Stimulated activated CD4-positive, alpha-beta T cell treated with anti-CD3 and anti-CD28 coated beads, Interleukin-1b, Interleukin-23, amount 100 ng/mL, for 24 hours (primary cell): Measurements from ENCODE around the gene WHAMM.

Experiments used
- DNase-seq, 4 experiments: peaks; one replicate each; pipeline ENCODE4 v3.0.0-alpha.2; 2020; ENCODE audit warnings: low read depth in 4 of 4, low spot score in 1 of 4

Gene WHAMM

GRCh38 chr15:82833362-82833682 is 23.9 kb downstream of the WHAMM start:
- DNase-seq = no peak

- no peak for DNase-seq
These were observed 26.0 kb downstream of the WHAMM start for GRCh38 chr15:82835391-82835917.

GRCh38 chr15:82838096-82838735 is 28.8 kb downstream of the WHAMM start:
- DNase-seq = no peak

DNA sequence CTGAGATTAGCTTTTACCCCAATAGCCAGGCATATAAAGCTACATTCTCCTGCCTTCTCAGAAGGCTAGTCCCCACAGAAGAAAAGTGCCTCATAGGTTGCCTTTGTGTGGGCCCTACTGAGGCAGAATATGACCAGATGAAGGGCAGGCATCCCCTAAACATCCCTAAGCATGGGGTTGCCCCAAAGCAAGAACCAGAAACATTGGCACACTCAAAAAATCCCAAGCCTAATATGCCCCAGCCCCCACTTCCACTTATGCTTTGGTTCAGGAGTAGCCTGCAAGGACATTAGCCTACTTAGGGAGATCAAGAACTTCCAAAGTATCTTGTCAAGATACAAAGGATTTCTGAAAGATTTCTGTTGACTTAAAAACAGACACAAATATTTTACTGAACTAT is 29.7 kb downstream of the WHAMM start:
- DNase-seq = no peak

- DNase-seq = no peak
These were observed 30.7 kb downstream of the WHAMM start for GRCh38 chr15:82840166-82840565.

GRCh38 chr15:82843566-82843965 is 34.1 kb downstream of the WHAMM start:
- no peak for DNase-seq

- no peak for DNase-seq
These were observed 36.3 kb downstream of the WHAMM start for GRCh38 chr15:82845686-82846085.

- DNase-seq = no peak
These were observed 37.2 kb downstream of the WHAMM start for GRCh38 chr15:82846621-82847020.

GRCh38 chr15:82847703-82848102 is 38.3 kb downstream of the WHAMM start:
- DNase-seq = no peak

DNA sequence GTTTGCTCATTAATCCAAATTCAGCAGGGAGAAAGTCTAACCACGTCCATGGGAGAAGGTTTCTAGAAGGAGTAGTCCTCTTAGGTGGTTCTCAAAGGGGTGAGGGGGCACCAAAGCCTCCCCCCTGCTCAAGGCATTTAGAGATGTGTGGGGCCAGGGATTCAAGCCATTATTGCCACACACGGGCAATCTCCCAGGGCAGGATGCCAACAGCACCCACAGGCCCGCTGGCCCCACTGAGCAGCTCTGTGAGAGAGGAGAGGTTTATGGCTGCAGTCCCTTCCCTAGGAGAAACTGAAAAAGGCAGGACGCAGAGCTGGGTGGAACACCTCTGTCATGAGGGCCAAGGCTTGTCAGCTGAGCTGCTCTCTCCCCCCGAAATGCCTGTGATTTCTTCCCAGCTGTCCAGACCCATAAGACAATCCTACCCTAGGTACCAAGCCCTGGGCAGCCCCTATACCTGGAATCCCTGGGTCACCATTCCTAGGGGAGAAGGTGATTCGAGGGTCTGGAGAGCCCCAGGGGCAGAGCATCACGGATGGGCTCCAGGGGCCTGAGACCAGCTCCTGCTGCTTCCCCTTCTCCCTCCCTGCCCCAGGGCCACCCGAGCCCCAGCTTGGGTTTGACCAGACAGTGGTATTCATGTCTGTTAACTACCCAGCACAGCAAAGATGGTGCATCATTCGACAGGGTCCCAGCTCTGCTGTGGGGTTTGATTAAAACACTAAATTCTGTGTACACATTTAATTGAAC is 39.0 kb downstream of the WHAMM start:
- DNase-seq = no peak

DNA sequence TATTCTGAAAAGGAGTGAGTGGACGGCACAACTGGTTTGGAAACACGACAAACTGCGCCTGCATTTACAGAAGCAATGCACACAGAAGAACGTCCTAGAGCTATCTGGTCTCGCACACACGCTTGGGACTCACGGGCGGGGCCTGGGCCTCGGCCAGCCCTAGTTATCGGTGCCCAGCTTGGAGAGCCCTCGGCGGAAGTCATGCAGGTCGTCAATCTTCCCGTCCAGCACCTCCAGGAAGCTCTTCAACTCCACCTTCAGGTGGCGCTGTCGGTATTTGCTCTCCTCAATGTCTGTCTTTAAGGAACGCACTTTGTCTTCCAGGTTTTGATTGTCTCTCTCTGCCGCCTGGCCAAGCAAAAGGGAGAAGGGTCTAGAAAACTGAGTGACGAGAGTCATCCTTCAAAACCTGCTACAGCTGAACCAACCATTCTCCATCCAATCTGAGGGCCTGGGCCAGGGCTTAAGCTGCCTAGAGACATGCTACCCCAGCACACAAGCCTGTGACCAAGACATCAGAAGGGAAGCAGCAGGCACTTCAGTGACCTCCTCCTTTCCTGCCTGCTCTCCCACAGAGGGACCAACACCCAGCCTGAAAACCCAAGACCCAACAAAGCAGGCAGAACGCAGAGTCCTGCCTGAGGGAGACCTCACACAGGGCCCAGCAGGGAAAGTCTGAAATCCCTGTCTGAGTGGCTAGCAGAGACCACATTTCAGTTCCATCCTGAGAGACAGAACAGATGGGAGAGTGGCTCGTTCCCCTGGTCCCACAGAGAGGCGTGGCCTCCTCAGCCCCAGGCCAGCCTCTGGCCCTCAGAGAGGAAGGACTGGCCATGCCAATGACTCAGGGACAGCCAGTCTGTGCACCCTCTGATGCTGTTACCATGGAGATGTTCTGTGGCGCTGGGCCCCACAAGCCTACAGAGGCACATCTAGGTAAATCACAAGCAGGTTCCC is 40.4 kb downstream of the WHAMM start:
- DNase-seq = peak in 2 of 4 experiments; percentile 8 to 32

DNA sequence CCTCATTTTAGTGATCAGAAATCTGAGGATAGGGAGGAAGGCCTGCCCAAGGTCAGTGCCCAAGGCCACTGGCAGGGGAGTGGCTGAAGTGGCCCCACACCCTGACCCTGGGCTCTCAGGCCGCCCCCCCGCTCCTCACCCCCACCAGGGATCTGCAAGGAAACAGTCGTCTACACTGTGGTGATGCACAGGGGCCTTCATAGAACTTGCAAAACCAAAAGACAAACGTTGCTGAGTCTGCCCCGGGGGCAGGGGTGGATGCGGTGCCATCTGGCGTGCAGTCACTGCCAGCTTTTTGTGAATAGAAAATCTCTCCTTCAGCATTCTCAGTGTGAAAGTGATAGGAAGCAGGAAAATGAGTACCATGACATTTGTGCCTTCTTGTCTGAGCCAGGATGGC is 41.3 kb downstream of the WHAMM start:
- DNase-seq = no peak

DNA sequence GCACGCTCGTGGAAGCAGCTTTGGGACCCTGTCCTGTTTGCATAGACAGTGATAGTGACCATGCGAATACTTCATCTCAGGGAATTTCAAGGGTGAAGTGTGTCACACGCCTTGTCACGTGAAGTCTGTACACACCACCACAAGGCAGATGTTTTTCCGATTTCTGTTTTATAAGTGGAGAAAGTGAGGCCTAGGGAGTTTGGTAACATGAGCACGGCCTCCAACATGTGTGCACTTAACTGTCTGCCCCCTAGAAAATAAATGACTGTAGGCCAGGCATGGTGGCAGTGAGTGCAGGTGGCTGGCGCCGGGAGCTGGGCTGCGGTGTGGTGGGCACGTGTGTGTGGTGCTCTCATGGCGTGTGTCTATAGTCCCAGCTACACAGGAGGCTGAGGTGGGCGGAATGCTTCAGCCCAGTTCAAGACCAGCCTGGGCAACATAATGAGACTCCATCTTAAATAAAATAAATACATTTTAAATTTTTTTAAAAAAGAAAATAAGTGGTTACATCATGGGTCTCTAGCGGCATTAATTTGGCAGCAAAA is 42.0 kb downstream of the WHAMM start:
- DNase-seq = no peak

DNA sequence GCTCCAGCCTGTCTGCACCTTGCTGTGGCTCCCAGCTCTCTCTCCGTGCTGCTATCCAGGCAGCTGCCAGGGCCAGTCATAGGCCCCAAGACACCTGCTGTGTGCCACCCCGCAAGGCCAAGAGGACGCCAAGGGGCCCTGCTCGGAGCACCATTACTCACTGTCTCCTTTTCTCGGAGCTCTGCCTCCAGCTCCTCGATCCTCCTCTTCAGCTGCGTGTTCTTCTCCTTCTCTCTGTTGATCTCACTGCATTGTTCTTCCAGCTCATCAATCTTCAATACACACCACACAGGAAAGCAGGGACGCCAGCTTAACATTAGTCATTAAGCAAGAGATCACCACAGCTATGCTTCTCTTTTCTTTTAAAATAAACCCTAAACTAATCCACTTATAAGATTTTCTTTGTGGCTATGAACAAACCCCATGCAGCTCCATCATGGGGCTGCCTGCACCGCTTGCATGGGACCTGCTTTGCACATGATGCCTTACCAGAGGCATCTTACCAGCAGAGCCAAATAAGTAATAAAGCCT is 42.6 kb downstream of the WHAMM start:
- no peak for DNase-seq

GRCh38 chr15:82852941-82853561 is 43.6 kb downstream of the WHAMM start:
- DNase-seq = no peak

DNA sequence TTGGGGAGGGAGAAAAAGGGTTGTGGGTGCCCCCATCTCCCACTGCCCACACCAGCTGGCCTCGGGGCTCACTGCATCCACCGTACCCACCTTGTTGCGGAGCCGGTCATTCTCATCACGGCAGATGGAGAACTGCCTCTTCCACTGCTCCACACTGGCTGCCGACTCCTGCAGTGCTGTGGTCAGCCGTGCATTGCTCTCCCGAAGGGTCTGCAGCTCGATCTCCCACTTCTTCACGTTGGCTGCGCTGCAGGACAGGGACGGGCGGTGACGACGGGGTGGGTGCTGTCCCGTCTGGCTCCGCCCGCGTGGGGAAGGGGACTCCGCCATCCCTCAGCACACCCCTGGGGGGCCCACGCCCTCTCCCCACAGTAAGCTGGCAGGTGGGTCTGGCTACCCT is 45.1 kb downstream of the WHAMM start:
- DNase-seq = no peak

DNA sequence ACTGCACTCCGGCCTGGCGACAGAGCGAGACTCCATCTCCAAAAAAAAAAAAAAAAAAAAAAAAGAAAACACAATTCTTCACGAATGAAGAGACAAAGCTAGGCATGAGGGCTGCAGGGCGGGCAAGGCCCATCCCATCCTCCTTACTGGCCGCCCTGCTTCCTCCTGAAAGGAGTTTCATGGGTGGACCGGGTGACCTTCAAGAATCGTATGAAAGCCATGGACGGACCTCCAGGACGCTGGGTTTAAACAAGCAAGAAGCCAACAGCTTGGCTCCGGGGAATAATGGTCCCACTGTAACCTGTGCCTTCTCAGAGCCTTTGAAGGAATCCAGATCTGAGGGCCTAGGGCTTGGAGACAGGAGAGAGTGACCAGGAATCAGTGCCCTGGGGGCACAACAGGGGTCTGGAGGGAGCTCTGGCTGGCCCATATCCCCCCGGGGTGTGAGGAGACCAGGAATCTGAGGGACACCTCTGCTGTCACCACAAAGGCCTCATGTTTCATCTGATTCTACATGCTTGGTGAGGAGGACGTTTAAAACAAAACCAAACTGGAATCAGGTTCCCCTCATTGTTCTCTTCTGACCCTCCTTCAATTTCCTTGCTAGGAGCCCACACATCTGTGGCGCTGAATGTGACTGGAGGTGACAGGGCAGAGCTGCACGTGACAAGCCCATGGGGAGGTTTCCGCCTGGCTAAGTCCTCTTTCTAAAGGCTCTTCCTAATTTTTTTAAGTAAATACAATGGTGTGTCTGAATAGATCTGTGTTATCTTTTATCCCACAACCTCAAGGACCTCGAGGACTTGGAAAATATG is 46.1 kb downstream of the WHAMM start:
- no peak for DNase-seq

- no peak for DNase-seq
These were observed 47.2 kb downstream of the WHAMM start for GRCh38 chr15:82856397-82857170.

- no peak for DNase-seq
These were observed 49.5 kb downstream of the WHAMM start for GRCh38 chr15:82858932-82859331.
